ENCODE results near the gene DGKG.

Gene DGKG

GRCh38 chr3:186150041-186150830, 211.8 kb downstream of the DGKG start:
- peak overlapping the region; percentile 44 for H3K4me2 ChIP-seq (ENCODE audit: low read depth, low read length, poor library complexity, severe bottlenecking)
- TF ChIP-seq CTCF (conservative IDR thresholded peaks at IDR 0.05; ENCODE audit: low read length) (no peak), EZH2phosphoT487 (IDR thresholded peaks at IDR 0.05; ENCODE audit: borderline replicate concordance) (no peak)
- no peaks in the 10 kb centered on the region for H3K36me3 ChIP-seq (ENCODE audit: insufficient read depth, low read length)
- no peaks in the 10 kb centered on the region for H3F3A ChIP-seq (ENCODE audit: low read depth)
- H3K9me2 ChIP-seq (replicated peaks; ENCODE audit: low read depth, low read length), result no peaks in the 10 kb centered on the region
- peaks cover 17% of the 10 kb centered on the region for H3K4me1 ChIP-seq (ENCODE audit: insufficient read depth, low read length, poor library complexity, severe bottlenecking)
- H3K27me3 ChIP-seq (ENCODE audit: insufficient read depth, low read length, poor library complexity, severe bottlenecking), result no peaks in the 10 kb centered on the region
- H3K4me3 ChIP-seq (ENCODE audit: low read length, poor library complexity, severe bottlenecking), result no peak overlapping the region
- no peak overlapping the region for H3K9ac ChIP-seq (ENCODE audit: low read depth, low read length, poor library complexity, severe bottlenecking)
- no peaks in the 10 kb centered on the region for H3K79me2 ChIP-seq (ENCODE audit: insufficient read depth, low read length)
- no peaks in the 10 kb centered on the region for H3K9me3 ChIP-seq (ENCODE audit: insufficient read depth, low read depth, low read length)
- H2AFZ ChIP-seq (ENCODE audit: low read length), result no peak overlapping the region
- no peaks in the 10 kb centered on the region for H4K20me1 ChIP-seq (ENCODE audit: insufficient read depth, low read length, poor library complexity, severe bottlenecking)

- H4K20me1 ChIP-seq (ENCODE audit: insufficient read depth, low read length, poor library complexity, severe bottlenecking), result no peaks in the 10 kb centered on the region
- H3K9me3 ChIP-seq (ENCODE audit: insufficient read depth, low read depth, low read length), result no peaks in the 10 kb centered on the region
- TF ChIP-seq CTCF (conservative IDR thresholded peaks at IDR 0.05; ENCODE audit: low read length) (no peak), EZH2phosphoT487 (IDR thresholded peaks at IDR 0.05; ENCODE audit: borderline replicate concordance) (no peak)
- no peak overlapping the region for H3K4me3 ChIP-seq (ENCODE audit: low read length, poor library complexity, severe bottlenecking)
- no peak overlapping the region for H3K9ac ChIP-seq (ENCODE audit: low read depth, low read length, poor library complexity, severe bottlenecking)
- H3K9me2 ChIP-seq (replicated peaks; ENCODE audit: low read depth, low read length), result no peaks in the 10 kb centered on the region
- H2AFZ ChIP-seq (ENCODE audit: low read length), result no peak overlapping the region
- H3K27me3 ChIP-seq (ENCODE audit: insufficient read depth, low read length, poor library complexity, severe bottlenecking), result no peaks in the 10 kb centered on the region
- no peak overlapping the region for H3K4me2 ChIP-seq (ENCODE audit: low read depth, low read length, poor library complexity, severe bottlenecking)
- H3K36me3 ChIP-seq (ENCODE audit: insufficient read depth, low read length), result no peaks in the 10 kb centered on the region
- H3K4me1 ChIP-seq (ENCODE audit: insufficient read depth, low read length, poor library complexity, severe bottlenecking), result peaks cover 20% of the 10 kb centered on the region
- no peaks in the 10 kb centered on the region for H3F3A ChIP-seq (ENCODE audit: low read depth)
- H3K79me2 ChIP-seq (ENCODE audit: insufficient read depth, low read length), result no peaks in the 10 kb centered on the region
Measured at GRCh38 chr3:186149319-186149960, 212.6 kb downstream of the DGKG start.

GRCh38 chr3:186144257-186144656, 217.8 kb downstream of the DGKG start:
- Histone ChIP-seq H3K9ac (ENCODE audit: low read depth, low read length, poor library complexity, severe bottlenecking) (no peak overlapping the region), H3F3A (ENCODE audit: low read depth) (no peaks in the 10 kb centered on the region), H3K4me3 (ENCODE audit: low read length, poor library complexity, severe bottlenecking) (no peak overlapping the region), H4K20me1 (ENCODE audit: insufficient read depth, low read length, poor library complexity, severe bottlenecking) (no peaks in the 10 kb centered on the region), H3K9me2 (replicated peaks; ENCODE audit: low read depth, low read length) (no peaks in the 10 kb centered on the region), H3K36me3 (ENCODE audit: insufficient read depth, low read length) (no peaks in the 10 kb centered on the region), H3K27me3 (ENCODE audit: insufficient read depth, low read length, poor library complexity, severe bottlenecking) (no peaks in the 10 kb centered on the region), H3K4me2 (ENCODE audit: low read depth, low read length, poor library complexity, severe bottlenecking) (no peak overlapping the region), H3K4me1 (ENCODE audit: insufficient read depth, low read length, poor library complexity, severe bottlenecking) (peaks cover 33% of the 10 kb centered on the region), H3K79me2 (ENCODE audit: insufficient read depth, low read length) (no peaks in the 10 kb centered on the region), H3K9me3 (ENCODE audit: insufficient read depth, low read depth, low read length) (no peaks in the 10 kb centered on the region), H2AFZ (ENCODE audit: low read length) (no peak overlapping the region)
- no peak for TF ChIP-seq CTCF (conservative IDR thresholded peaks at IDR 0.05; ENCODE audit: low read length)
- no peak for TF ChIP-seq EZH2phosphoT487 (IDR thresholded peaks at IDR 0.05; ENCODE audit: borderline replicate concordance)
